ENCODE measurements around the gene CD2AP. TPM values are rescaled to one million over a fixed set of nuclear protein-coding genes. Genes with fewer than 3 reads are reported as not detected.

The CD2AP gene
- total RNA-seq, 1 donor from 2014 or later, result 23.6 TPM

DNA sequence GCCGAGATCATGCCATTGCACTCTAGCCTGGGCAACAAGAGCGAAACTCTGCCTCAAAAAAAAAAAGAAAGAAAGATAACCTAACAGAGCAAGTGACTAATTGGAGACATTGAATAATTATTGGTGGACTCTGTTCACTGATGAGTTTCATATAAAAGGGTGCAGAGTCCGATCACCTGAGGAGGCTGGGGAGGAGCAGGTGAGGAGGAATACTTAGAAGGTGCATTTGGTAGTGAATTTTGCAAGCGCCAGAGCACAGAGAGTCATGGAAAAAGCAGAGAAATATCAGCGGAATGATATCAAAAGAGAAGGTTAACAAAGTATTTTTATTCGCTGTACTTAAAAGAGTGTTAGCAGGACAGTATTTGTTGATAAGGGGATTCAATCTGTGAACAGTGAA lies 44.4 kb downstream of the CD2AP start:
- intact Hi-C loops (cut with DNase I), result no loop called here
- no peak overlapping the region for H3K4me3 ChIP-seq
- H3K27ac ChIP-seq, result no peak overlapping the region
- TF ChIP-seq, protein P1, sequence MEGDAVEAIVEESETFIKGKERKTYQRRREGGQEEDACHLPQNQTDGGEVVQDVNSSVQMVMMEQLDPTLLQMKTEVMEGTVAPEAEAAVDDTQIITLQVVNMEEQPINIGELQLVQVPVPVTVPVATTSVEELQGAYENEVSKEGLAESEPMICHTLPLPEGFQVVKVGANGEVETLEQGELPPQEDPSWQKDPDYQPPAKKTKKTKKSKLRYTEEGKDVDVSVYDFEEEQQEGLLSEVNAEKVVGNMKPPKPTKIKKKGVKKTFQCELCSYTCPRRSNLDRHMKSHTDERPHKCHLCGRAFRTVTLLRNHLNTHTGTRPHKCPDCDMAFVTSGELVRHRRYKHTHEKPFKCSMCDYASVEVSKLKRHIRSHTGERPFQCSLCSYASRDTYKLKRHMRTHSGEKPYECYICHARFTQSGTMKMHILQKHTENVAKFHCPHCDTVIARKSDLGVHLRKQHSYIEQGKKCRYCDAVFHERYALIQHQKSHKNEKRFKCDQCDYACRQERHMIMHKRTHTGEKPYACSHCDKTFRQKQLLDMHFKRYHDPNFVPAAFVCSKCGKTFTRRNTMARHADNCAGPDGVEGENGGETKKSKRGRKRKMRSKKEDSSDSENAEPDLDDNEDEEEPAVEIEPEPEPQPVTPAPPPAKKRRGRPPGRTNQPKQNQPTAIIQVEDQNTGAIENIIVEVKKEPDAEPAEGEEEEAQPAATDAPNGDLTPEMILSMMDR (IDR thresholded peaks at IDR 0.05), result no peak
- TF ChIP-seq POLR2AphosphoS5 (IDR thresholded peaks at IDR 0.05; ENCODE audit: insufficient read depth in 1 of 2, low read depth in 1 of 2) (no peak), POLR2A (IDR thresholded peaks at IDR 0.05) (no peak)
- peaks cover 0 to 2% of the 10 kb centered on the region in 2 donors for H3K36me3 ChIP-seq
- no peak for DNase-seq (ENCODE audit: extremely low spot score in 2 of 2)
- no peaks in the 10 kb centered on the region for H3K27me3 ChIP-seq
- no peaks in the 10 kb centered on the region for H3K9me3 ChIP-seq
- peaks cover 7% of the 10 kb centered on the region for H3K4me1 ChIP-seq

DNA sequence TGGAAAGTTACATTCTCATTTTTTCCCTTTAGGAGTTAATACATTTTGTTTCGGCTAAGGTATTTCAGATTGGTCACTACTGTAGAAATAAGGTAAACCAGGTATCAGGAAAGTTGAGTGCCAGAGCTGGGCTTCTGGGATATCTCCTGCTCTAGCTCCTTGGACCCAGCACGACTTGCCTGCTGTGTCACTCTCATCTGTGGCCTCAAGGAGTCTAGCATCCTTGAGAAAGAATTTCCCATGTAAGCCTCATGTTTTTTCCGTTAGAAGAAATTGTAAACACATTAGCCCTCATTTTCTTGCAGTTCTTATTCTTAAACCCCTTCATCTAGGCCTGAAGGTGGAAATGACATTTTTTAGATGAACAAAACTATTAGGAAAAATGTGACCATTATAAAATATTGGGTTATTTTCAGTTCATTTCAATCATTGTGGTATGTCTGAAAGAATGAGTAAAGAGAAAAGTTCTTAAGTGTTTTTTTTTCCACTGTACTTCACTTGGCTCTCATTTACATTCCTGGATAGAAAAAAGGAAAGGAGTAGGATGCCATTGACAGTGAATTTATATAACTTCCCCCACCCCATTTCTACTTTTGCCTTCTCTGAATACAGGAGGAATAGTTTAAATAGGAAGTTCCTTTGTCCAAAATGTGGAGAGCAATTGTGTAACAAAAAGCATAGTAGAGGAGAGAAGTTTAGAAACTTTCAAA lies 46.7 kb downstream of the CD2AP start:
- peaks cover 7% of the 10 kb centered on the region for H3K4me1 ChIP-seq
- H3K36me3 ChIP-seq, result peaks cover 0 to 9% of the 10 kb centered on the region in 2 donors
- TF ChIP-seq POLR2A (IDR thresholded peaks at IDR 0.05) (no peak), POLR2AphosphoS5 (IDR thresholded peaks at IDR 0.05; ENCODE audit: insufficient read depth in 1 of 2, low read depth in 1 of 2) (no peak)
- TF ChIP-seq, protein P1 (IDR thresholded peaks at IDR 0.05), result no peak

DNA sequence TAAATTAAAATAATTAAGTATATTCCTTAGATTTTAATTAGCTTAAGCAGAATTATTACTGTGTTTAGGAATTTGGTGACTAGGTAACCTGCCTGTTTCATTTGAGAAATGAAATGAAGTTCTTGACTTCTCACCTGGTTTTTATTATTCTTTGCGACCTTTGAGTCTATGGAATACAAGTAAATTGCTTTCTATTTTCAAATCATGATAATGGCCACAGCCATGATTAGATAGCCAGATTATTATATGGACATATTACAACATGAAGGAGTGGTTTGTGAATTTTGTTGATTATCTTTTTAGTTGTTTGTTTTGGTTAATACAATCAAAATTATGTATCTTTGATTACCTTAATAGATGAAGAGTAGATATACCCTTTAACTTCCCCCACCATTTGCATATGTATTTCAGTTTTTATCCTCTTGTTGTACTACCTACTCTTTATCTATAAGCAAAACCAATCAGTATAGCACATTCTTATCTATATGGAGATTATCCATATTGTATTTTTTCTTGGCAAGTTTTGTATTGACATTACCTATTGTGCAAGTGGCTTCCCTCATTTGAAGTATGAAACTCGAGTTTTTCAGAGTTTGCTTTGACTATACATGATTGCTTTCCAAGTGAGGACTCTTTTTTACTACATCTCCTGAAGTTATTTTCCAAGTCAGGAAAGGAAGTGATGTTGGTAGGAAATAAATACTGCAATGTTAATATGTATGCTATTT lies 47.9 kb downstream of the CD2AP start:
- H3K36me3 ChIP-seq, result peaks cover 0 to 9% of the 10 kb centered on the region in 2 donors
- TF ChIP-seq, protein P1 (IDR thresholded peaks at IDR 0.05), result no peak
- TF ChIP-seq POLR2A (IDR thresholded peaks at IDR 0.05) (no peak), POLR2AphosphoS5 (IDR thresholded peaks at IDR 0.05; ENCODE audit: insufficient read depth in 1 of 2, low read depth in 1 of 2) (no peak)
- intact Hi-C loops (cut with DNase I), result no loop called here

More for the DNA sequence above, 46.7 kb downstream of the CD2AP start:
- Histone ChIP-seq H3K9me3 (no peaks in the 10 kb centered on the region), H3K27ac (no peak overlapping the region), H3K4me3 (no peak overlapping the region), H3K27me3 (no peaks in the 10 kb centered on the region)
- intact Hi-C loops (cut with DNase I), result no loop called here
- DNase-seq (ENCODE audit: extremely low spot score in 2 of 2), result no peak

DNA sequence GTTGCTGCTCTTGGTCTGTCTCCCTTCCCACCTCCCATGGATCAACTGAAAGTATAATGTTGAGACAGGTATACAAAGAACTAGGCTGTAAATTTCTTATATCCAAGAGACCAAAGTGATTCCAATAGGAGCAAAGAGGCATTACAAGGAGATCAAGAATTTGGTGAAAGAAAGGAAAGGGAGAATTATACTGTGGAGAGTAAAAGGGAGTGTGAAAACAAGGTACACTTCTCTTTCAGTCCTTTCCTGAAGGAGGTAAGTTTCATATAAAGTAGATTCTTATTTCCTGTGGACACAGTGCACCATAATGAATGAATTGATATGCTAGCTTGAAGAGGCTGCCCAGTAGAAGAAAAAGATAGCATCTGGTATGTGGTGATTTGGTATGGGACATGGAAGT lies 49.7 kb downstream of the CD2AP start:
- H3K27ac ChIP-seq, result no peak overlapping the region
- intact Hi-C loops (cut with DNase I), result no loop called here

More for the DNA sequence above, 47.9 kb downstream of the CD2AP start:
- DNase-seq (ENCODE audit: extremely low spot score in 2 of 2), result no peak
- peaks cover 7% of the 10 kb centered on the region for H3K4me1 ChIP-seq
- H3K9me3 ChIP-seq, result no peaks in the 10 kb centered on the region
- H3K27me3 ChIP-seq, result no peaks in the 10 kb centered on the region
- H3K27ac ChIP-seq, result no peak overlapping the region
- H3K4me3 ChIP-seq, result no peak overlapping the region

More for the DNA sequence above, 49.7 kb downstream of the CD2AP start:
- Histone ChIP-seq H3K4me1 (peaks cover 7% of the 10 kb centered on the region), H3K4me3 (no peak overlapping the region), H3K36me3 (peaks cover 0 to 9% of the 10 kb centered on the region in 2 donors), H3K27me3 (no peaks in the 10 kb centered on the region), H3K9me3 (no peaks in the 10 kb centered on the region)
- DNase-seq (ENCODE audit: extremely low spot score in 2 of 2), result no peak
- TF ChIP-seq, protein P1 (IDR thresholded peaks at IDR 0.05), result no peak

Measured in vagina (tissue), 2 donors.